GM19351 (cell line): ENCODE measurements around the gene INPP5K.
"Not testable (repeated sequence)": the region's sequence is repeated elsewhere in the genome, so short reads cannot be mapped to it uniquely, and the experiment has no call there.

Experiments used
- ATAC-seq: cut with Tn5 transposase; IDR thresholded peaks from one replicate; pipeline ENCODE4 v1.9.1; 2021; ENCODE audit warnings: mild to moderate bottlenecking, moderate library complexity; ENCODE audit not compliant: unreplicated experiment

The INPP5K gene

DNA sequence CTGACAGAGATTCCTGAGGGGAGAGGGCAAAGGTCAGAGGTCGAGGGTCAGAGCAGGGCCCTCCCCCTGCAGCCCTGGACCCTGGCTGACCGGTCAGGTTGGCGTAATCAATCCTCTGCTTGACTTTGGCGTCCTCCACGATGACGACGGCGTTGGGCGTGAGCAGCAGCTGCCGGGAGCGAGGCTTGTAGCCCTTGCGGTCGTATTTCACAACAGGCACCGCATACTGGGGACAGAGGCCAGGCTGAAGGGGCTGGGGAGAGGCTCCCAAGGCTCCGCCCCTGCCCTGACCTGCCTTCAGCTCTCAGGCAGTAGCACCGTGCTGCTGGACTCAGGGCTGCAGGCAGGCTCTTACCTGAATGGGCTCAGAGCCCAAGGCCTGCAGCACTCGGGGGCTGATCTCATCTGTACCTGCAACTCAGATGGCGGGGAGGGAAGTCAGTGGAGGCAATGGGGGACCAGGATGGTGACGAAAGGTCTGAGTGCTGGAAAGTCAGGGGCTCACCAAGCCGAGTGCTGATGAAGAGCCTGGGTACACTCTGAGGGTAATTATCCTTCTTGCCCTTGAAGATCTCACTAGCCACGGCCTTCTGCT is 48.4 kb downstream of the INPP5K start:
- no peak for ATAC-seq

DNA sequence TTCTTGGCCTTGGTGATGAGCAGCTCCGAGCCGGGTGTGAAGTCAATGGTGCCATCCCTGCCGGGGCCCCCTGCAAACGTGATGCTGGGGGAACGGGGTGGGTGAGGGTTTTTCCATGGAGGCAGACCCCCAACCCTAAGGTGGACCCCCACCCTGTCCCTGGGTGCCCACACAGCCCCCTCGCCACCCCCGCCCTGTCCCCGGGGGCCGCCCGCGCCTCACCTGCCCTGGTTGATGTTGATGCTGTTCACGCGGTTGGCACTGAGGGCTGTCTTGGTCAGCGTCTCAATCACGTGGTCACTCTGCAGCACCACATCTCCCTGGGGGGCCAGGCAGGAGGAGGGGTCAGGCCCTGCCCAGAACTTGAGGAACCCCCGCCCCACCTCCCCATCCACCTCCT is 49.2 kb downstream of the INPP5K start:
- ATAC-seq = no peak

DNA sequence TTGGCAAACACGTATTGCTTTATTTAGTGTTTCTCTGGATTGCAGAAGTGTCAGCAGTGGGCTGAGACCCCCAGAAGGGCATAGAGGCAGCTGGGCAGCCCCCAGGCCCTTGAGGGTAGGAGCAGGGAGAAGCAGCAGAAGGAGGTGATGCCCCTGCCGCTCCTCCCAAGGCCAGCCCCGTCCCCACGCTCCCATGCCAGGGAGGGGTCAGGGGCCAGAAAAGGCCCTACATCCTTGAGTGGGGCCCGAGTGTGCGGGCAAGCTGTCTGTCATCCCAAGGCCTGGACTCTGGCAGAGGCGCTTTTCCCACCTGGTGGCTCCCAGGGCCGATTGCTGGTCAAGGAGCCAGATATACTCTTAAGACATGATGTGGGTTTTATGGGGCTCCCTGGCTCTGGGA is 52.2 kb downstream of the INPP5K start:
- no peak for ATAC-seq

DNA sequence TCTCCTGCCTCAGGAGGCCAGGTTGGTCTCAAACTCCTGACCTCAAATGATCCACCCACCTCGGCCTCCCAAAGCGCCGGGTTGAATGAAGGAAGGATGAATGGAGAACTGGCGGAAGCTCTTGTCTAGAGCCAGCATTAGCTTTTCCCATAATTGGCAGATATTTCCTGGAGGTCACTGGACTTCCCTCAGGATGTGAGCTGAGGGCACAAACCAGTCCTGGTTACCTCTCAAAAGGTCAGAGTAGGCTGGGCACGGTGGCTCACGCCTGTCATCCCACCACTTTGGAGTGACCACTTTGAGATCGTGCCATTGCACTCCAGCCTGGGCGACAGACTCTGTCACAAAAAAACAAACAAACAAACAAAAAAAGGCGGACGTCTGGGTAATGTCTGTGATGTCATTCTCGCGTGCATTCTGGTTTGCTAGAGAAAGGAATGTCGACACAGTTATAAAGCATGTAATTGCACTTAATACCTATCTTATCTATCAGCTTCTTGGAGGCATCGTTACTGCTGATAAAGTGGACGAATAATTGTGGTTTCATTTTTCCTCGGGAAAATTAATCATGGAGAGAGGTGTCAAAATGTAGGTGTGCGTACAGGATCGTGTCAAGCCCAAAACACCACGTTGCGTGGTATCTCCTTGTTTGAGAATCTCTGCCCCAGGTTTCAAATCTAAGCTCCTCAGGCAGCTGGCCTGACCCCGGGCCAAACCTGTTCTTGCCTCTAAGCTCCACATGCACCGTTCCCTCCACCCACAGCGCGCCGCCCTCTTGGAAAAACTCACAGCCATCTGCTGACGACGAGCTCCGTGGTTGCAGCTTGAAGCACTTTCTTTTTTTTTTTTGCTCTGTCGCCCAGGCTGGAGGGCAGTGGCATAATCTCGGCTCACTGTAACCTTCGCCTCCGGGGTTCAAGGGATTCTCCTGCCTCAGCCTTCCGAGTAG is 54.0 kb downstream of the INPP5K start:
- ATAC-seq = no peak

DNA sequence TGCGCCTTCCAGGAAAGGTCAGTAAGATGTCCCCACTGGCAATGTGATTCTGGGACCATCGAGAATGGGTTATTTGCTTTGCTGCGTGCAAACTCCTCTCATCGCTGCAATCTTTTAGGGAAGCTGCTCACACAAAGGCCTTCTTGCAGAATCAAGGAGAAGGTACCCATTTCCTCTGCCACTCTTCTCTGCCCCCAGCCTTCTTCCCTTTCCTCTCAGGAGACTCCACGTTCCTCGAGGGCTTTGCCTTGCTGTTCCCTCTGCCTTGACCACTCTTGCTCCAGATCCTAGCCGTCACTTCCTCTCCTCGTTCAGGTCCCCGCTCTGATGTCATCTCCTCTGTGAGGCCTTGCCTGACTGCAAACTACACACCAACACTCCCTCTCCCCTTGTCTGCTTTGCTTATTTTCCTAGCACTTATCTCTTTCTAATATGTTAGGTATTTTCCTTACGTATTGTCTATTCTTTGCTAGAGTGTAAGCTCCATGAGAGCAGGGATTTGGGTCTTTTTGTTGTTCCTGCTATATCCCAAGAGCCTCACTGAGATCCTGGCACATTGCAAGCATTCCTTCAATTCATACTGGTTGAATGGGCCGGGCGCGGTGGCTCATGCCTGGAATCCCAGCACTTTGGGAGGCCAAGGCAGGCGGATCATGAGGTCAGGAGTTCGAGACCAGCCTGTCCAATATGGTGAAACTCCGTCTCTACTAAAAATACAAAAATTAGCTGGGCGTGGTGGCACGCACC is 55.0 kb downstream of the INPP5K start:
- ATAC-seq = no peak

DNA sequence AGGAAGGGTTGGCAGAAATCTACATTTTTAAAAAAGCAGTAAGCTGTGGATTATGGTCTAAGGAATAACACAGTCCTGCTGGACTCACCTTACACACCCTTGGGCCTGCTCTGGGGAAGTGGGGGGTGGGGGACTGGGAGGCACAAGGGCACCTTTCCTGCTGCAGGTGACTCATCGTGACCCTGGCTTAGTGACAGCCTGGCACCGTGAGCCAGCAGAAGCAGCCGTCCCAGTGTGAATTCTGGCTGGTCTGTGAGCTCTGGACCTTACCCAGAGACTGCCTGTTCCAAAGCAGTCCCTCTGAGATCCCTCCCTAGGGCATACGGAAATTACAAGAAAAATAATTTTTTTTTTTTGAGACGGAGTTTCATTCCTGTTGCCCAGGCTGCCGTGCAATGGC is 56.2 kb downstream of the INPP5K start:
- no peak for ATAC-seq

DNA sequence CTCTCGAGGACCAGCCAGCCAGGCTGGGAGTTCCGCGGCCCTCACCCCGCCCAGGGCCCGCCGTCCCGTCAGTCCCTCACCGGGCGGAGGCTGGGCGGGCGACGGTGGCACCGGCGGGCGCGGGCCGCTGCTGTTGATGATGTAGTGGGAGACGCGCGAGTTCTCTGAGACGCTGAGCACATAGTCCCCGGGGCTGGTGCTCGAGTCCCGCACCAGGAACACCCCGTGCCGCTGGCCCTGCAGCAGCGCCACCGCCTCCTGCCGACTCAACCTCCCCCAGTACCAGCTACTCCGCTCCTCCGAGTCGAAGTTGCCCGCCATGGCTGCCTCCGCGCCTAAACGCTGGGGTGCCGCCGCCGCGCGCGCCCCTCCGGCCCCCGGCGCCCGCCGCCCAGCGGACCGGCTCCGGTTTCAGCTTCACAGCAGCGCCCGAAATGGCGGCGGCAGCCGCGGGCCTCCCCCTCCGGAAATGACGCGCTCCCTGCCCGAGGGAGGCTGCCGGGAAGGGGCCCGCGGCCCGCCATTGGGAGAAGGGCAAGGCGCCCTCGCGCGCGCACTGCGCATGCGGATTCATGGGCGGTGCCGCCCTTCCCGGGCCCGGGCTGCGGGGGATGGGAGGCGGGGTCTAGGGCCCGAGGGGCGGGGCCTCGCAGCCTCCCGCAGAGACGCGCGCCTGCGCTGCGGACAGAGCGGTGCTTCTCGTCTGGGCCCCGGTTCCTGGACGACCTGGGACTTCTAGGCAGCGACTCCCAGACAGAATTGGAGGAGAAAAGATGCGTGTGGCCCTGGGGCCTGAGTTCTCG is 60.4 kb downstream of the INPP5K start, which contains the start of gene CRK:
Gene CRK, minus strand, starts transcription at position 436 of the 803 bp plus-strand sequence. Its CDS starts 115 bp downstream, at position 321.
- ATAC-seq = peak; percentile 82

DNA sequence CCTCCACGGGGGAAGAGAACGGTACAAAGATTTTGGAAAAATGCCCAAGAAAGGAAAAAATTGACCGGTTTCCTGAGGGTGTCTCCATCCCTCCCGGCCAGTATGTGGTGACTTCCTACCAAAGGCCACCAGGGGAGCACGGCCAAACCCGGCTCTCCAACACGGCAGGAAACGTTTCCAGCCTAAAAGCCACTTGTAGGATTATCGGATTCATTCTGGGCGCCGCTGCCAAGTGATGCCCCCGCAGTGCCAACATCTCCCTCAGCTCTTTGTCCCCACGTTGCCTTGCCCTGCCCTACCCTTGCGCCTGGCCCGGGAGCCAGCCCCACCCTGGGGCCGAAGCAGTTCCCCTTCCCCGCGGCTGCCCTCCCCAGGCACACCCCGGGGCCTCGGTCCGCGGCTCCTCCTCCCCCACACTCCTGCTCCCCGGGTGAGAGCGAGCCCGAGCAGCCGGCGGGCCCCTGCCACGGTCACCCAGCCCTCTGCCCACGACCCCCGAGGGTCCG is 61.1 kb downstream of the INPP5K start:
- ATAC-seq = peak; percentile 39

DNA sequence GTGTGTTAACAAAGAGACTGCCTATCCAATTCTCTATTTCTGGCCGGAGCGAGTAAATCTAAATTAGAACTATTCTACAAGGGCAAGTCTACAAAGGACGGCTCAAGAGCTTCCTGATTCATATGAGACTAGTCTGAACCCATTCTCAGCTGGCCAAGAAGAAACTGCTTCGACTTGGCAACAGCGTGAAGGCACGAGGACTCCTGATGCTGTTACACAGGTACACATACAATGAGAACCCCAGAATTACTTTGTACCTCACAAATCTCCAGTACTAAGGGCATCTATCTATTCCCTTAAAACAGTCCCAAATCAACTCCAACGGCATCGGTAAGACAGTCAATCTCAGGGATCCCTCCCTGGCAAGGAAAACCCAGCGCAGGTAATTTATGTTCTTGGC is 61.9 kb downstream of the INPP5K start:
- no peak for ATAC-seq

DNA sequence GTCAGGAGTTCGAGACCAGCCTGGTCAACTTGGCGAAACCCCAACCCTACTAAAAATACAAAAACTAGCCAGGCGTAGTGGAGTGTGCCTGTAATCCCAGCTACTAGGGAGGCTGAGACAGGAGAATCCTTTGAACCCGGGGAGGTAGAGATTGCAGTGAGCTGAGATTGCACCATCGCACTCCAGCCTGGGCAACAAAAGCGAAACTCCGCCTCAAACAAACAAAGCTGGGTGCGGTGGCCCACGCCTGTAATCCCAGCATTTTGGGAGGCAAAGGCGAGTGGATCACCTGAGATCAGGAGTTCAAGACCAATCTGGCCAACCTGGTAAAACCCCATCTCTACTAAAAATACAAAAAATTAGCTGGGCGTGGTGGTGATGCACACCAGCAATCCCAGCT is 62.7 kb downstream of the INPP5K start:
- not testable (repeated sequence) for ATAC-seq

DNA sequence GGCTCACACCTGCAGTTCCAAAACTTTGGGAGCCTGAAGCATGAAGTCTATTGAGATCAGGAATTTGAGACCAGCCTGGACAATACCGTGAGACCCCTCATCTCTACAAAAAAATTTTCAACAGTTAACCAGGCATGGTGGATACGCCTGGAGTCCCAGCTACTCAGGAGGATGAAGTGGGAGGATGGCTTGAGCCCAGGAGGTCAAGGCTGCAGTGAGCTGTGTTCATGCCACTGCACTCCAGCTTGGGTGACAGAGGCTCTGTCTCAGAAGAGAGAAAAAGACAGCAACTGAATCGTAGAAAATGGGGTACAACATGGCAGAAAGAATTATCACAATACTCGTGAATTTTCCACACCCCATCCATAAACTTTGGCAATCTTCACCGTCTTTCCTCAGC is 63.6 kb downstream of the INPP5K start:
- no peak for ATAC-seq

DNA sequence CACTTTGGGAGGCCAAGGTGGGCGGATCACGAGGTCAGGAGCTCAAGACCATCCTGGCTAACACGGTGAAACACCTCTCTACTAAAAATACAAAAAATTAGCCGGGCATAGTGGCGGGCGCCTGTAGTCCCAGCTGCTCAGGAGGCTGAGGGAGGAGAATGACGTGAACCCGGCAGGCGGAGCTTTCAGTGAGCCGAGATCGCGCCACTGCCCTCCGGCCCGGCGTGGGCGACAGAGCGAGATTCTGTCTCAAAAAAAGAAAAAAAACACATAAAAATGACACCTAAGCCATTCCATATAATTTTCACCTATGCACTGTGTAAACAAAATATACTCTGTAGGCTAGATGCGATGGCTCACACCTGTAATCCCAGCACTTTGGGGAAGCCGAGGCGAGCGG is 66.2 kb downstream of the INPP5K start:
- ATAC-seq = not testable (repeated sequence)

DNA sequence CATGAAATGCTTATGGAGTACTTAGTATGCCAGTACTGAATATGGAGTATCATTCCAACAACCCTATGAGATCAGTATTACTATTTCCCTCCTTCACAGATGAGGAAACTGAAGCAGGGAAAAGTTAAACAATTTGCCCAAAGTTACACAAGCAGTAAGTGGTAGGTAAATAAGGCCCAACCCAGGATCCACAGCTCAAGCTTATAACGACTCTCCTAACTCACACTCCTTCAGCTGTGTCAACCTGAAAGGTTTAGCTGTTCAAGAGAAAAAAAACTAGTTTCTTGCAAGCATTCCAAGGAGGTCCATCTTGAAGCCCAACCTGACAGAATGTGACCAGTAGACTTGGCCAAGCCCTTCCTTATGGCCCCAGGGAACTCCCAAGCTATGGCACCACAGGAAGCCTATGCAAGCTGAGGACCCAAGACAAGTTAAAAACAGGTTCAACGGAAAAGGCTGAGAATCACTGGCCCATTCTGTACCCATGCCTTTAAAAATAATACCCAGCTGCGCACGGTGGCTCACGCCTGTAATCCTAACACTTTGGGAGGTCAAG is 66.9 kb downstream of the INPP5K start:
- no peak for ATAC-seq

DNA sequence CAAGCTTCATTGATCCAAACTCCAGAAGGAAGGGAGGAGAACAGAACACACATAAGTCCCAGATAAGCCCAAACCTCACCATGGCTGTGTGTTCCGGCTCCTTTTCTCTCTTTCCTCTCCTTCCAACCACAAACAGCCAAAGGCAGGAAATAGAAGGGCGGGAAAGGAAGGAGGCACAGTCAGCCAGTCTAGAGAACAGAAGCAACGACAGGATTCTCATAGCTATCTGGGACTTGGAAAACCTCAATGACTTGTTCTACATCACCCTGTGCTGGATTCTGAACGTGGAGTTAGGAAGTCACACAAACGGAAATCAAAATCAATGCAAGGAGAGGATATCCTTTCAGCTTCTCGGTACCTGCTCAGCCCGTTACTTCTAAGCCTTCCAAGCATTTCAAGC is 69.4 kb downstream of the INPP5K start:
- no peak for ATAC-seq

DNA sequence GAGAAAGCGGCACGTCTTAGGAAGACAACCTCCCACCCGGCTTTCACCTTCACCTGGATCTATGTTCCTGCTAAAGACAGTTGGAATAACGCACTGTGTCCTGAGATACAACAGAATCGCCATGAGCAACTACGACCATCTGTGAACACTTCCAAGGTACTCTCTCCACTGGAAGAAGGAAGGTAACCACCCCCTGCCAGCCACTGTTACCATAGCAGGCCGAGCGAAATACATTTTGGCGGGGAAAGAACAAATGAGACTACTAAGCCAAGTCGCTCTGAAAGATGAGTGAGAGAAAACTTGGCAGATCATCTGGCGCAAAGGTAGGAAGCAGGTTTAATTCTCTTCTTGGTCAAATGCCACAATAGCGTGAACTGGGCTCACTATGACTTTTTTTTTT is 70.2 kb downstream of the INPP5K start:
- no peak for ATAC-seq

DNA sequence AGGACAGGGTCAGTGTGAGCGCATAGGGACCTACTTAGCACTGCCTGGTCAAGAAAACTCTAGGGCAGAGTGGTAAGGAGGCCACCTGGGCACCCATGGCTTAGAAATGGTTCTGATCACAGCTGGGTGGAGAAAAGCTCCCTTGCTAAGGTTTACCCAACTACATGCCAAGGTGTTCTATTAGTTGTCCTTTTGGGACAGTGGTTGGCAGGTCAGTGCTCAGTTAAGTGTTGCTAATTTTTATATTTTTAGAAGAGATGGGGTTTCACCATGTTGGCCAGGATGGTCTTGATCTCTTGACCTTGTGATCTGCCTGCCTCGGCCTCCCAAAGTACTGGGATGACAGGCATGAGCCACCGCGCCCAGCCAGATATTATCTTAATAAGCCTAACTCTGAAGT is 70.7 kb downstream of the INPP5K start:
- ATAC-seq = not testable (repeated sequence)
